Hepatocyte (in vitro differentiated cells): ENCODE measurements around the gene GUCY1A1. TPM values are rescaled to one million over a fixed set of nuclear protein-coding genes. Genes with fewer than 3 reads are reported as not detected.

Experiments
- DNase-seq: peaks from one replicate; pipeline ENCODE4 v3.0.0-alpha.2; 2016; ENCODE audit warnings: low spot score
- H2AFZ ChIP-seq: fragments of 200-600 bp; sonication (generic); 2 replicates; pipeline ENCODE4 v1.6.0; 2016; ENCODE audit warnings: antibody characterized with exemption, mild to moderate bottlenecking
- H3K27ac ChIP-seq: fragments of 200-600 bp; sonication (generic); 2 replicates; pipeline ENCODE4 v1.5.1; 2016; ENCODE audit warnings: mild to moderate bottlenecking
- H3K27me3 ChIP-seq: fragments of 200-600 bp; sonication (generic); 2 replicates; pipeline ENCODE4 v1.6.1; 2016
- H3K36me3 ChIP-seq: fragments of 200-600 bp; sonication (generic); replicated peaks from 2 replicates; pipeline ENCODE4 v1.5.1; 2016; ENCODE audit warnings: low read depth; ENCODE audit not compliant: insufficient read depth
- H3K4me1 ChIP-seq: fragments of 200-600 bp; sonication (generic); 2 replicates; pipeline ENCODE4 v1.5.1; 2016; ENCODE audit warnings: mild to moderate bottlenecking, moderate library complexity; ENCODE audit not compliant: insufficient read depth
- H3K4me2 ChIP-seq: fragments of 200-600 bp; sonication (generic); 2 replicates; pipeline ENCODE4 v1.6.0; 2016
- H3K4me3 ChIP-seq: fragments of 200-600 bp; sonication (generic); 2 replicates; pipeline ENCODE4 v1.5.1; 2016; ENCODE audit warnings: mild to moderate bottlenecking
- H3K79me2 ChIP-seq: fragments of 200-600 bp; sonication (generic); 2 replicates; pipeline ENCODE4 v1.6.0; 2017; ENCODE audit warnings: mild to moderate bottlenecking
- H3K9me2 ChIP-seq: fragments of 200-600 bp; sonication (generic); replicated peaks from 2 replicates; pipeline ENCODE4 v1.6.0; 2017; ENCODE audit warnings: mild to moderate bottlenecking; ENCODE audit not compliant: insufficient read depth
- H3K9me3 ChIP-seq: fragments of 200-600 bp; sonication (generic); 2 replicates; pipeline ENCODE4 v1.5.1; 2016; ENCODE audit warnings: low read depth, mild to moderate bottlenecking
- H4K20me1 ChIP-seq: fragments of 200-600 bp; sonication (generic); 2 replicates; pipeline ENCODE4 v1.6.0; 2016; ENCODE audit warnings: mild to moderate bottlenecking; ENCODE audit not compliant: insufficient read depth, poor library complexity, severe bottlenecking
- CTCF ChIP-seq: fragments of 200-600 bp; sonication (generic); IDR thresholded peaks from 2 replicates; pipeline ENCODE4 v1.5.1; 2016; ENCODE audit warnings: antibody characterized with exemption, mild to moderate bottlenecking; ENCODE audit not compliant: poor library complexity
- EZH2 ChIP-seq: fragments of 200-600 bp; sonication (generic); IDR thresholded peaks from 2 replicates; pipeline ENCODE4 v1.6.1; 2016; ENCODE audit warnings: antibody characterized with exemption, mild to moderate bottlenecking, borderline replicate concordance
- EZH2phosphoT487 ChIP-seq: fragments of 200-600 bp; sonication (generic); IDR thresholded peaks from one replicate; pipeline ENCODE4 v1.6.1; 2018; ENCODE audit warnings: antibody characterized with exemption, mild to moderate bottlenecking, low read depth, moderate library complexity; ENCODE audit not compliant: unreplicated experiment, severe bottlenecking
- WGBS: methylation state at CpG from one replicate; pipeline ENCODE4 v1.1.6; 2016; ENCODE audit warnings: low lambda C conversion rate; ENCODE audit errors: missing lambda C conversion rate; 5-methylcytosine and 5-hydroxymethylcytosine counted together
- polyA plus RNA-seq: library from polyadenylated mRNA; unstranded; fragments of >200 nt; fragmentation: Nextera tagmentation; extraction: Ambion mirVana; gene quantifications from 2 replicates; pipeline ENCODE4 v1.2.1, GENCODE V29; 2016
- total RNA-seq: library from RNA; depleted of rRNA; stranded (reverse); fragments of >200 nt; gene quantifications from 2 replicates; pipeline ENCODE4 v1.2.3, GENCODE V29; 2014

Gene GUCY1A1
- total and polyA plus RNA-seq, 2 experiments from 2014 or later = 25.7 to 41.2 TPM

DNA sequence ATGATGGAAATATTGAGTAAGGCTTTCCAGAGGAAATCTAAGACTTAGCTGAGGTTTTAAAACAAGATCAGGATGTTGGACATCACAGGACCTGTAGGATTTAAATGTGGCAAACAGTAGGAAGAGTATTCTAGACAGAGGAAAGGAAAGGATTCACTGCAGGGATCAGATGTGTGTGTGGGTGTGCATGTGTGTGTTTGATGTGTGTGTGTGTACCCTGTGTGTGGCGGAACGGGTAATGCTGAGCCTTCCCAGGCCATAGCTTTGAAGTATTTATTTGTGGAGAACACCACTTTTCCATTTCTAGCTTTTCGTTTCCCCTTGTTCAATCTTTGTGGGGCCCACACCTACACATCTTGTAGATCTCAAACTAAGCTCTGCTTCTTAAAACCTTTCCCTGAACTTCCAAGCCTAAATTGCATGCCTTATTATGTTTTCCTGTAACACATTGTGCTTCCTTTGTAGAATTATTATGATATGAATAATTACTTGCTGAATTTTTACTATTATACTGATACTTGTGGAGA is 6.9 kb downstream of the GUCY1A1 start:
- no peak for DNase-seq
- Histone ChIP-seq H3K4me1 (peaks cover 28% of the 10 kb centered on the region), H3K27me3 (no peaks in the 10 kb centered on the region), H3K27ac (peak overlapping the region; percentile 67), H3K9me2 (no peaks in the 10 kb centered on the region), H3K79me2 (peaks cover 61% of the 10 kb centered on the region), H3K4me3 (no peak overlapping the region), H3K4me2 (no peak overlapping the region), H3K9me3 (no peaks in the 10 kb centered on the region), H4K20me1 (no peaks in the 10 kb centered on the region), H3K36me3 (no peaks in the 10 kb centered on the region), H2AFZ (no peak overlapping the region)
- 73% methylated on average over 3 of the region's 3 CpGs for WGBS
- no peak for TF ChIP-seq CTCF
- TF ChIP-seq EZH2 = no peak
- TF ChIP-seq EZH2phosphoT487 = no peak

DNA sequence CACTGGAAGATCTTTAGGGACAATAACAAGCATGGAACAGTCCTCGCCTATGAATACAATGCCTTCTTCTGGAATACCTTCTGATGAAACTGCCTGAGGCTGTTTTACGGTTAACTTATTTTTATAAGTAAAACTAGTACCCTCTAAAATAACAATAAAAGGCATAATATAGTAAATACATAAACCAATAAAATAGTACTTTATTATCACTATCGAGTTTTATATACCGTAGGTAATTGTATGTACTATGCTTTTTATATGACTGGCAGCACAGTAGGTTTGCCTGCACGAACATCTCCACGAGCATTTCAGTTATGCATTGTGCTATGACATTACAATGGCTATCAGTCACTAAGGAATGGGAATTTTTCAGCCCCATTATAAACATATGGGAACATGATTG is 8.0 kb downstream of the GUCY1A1 start:
- H4K20me1 ChIP-seq = no peaks in the 10 kb centered on the region
- 62% methylated on average over 6 of the region's 6 CpGs for WGBS
- H3K27ac ChIP-seq = peak overlapping the region; percentile 67
- no peak overlapping the region for H3K4me3 ChIP-seq
- H3K9me3 ChIP-seq = no peaks in the 10 kb centered on the region
- H3K79me2 ChIP-seq = peaks cover 52% of the 10 kb centered on the region
- H3K36me3 ChIP-seq = no peaks in the 10 kb centered on the region
- peaks cover 28% of the 10 kb centered on the region for H3K4me1 ChIP-seq
- H3K27me3 ChIP-seq = no peaks in the 10 kb centered on the region
- no peak overlapping the region for H3K4me2 ChIP-seq
- no peak for DNase-seq
- H2AFZ ChIP-seq = no peak overlapping the region
- TF ChIP-seq CTCF = no peak
- no peaks in the 10 kb centered on the region for H3K9me2 ChIP-seq

DNA sequence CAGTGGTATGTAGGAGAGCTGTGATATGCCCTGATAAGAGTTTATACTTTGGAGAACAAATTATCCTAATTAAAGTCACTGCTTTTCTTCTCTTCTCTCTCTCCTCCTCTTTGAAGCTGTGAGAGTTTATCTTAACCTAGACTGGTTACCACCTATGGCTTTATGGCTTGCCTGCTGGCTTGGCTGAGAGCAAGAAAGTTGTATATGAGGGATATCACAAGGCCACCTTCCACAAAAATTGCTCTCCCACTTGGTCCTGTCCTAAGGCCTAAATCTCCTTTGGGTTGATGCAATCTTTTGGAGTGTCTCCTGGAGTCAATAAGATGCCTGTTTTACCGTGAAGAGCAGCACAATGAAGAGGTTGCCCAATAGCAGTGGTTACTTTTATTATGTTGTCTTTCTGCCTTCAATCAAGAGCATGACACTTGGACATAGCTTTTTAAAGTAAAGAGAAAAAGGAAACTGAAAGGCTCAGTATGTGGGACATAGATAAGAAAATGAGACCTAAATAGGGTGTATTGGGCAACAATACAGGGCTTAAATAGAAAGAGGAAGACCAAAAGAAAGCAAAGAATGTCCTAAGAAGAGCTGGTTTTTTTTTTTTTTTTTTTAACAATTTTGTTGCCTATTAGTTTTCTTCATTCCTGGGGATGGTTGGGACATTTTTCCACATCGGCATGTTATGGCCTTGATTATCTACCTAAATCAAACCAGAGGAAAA is 9.2 kb downstream of the GUCY1A1 start:
- H3K27ac ChIP-seq = peak overlapping the region; percentile 26
- no peaks in the 10 kb centered on the region for H3K9me3 ChIP-seq
- H3K36me3 ChIP-seq = no peaks in the 10 kb centered on the region
- H4K20me1 ChIP-seq = no peaks in the 10 kb centered on the region
- H3K27me3 ChIP-seq = no peaks in the 10 kb centered on the region
- 38% methylated on average over 2 of the region's 2 CpGs for WGBS
- H3K4me1 ChIP-seq = peaks cover 28% of the 10 kb centered on the region
- H3K4me3 ChIP-seq = no peak overlapping the region
- H3K79me2 ChIP-seq = peaks cover 46% of the 10 kb centered on the region
- peak overlapping the region; percentile 49 for H3K4me2 ChIP-seq
- DNase-seq = no peak
- H3K9me2 ChIP-seq = no peaks in the 10 kb centered on the region
- TF ChIP-seq CTCF = no peak
- TF ChIP-seq EZH2 = no peak
- no peak for TF ChIP-seq EZH2phosphoT487
- no peak overlapping the region for H2AFZ ChIP-seq

GRCh38 chr4:155676430-155676825 is 9.8 kb downstream of the GUCY1A1 start:
- TF ChIP-seq EZH2phosphoT487 = no peak
- TF ChIP-seq CTCF = no peak
- no peak for TF ChIP-seq EZH2

More at GRCh38 chr4:155676430-155676825, 9.8 kb downstream of the GUCY1A1 start:
- Histone ChIP-seq H2AFZ (no peak overlapping the region), H3K4me1 (peaks cover 28% of the 10 kb centered on the region), H3K27me3 (no peaks in the 10 kb centered on the region), H3K27ac (peak overlapping the region; percentile 26), H3K36me3 (no peaks in the 10 kb centered on the region), H3K9me2 (no peaks in the 10 kb centered on the region), H4K20me1 (no peaks in the 10 kb centered on the region), H3K79me2 (peaks cover 41% of the 10 kb centered on the region), H3K4me3 (no peak overlapping the region), H3K4me2 (peak overlapping the region; percentile 49), H3K9me3 (no peaks in the 10 kb centered on the region)
- 44% methylated on average over 4 of the region's 4 CpGs for WGBS
- DNase-seq = no peak
